ENCODE results near the gene HIP1R.

DNA sequence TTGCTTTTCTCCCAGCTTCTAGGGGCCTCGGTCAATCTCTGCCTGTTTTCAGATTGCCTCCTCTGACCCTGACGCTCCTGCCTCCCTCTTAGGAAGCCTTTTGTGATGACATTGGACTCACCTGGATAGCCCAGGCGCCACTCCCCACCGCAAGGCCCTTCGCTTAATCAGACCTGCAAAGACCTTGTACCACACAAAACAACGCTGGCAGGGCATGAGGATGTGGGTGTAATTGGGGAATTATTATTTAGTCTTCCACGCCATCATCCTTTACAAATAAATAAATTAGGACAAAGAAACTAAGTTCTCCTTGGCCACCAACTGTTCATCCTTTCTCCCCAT, 68.4 kb downstream of the HIP1R start:
- TF ChIP-seq POLR2A (IDR thresholded peaks at IDR 0.05): no peak
- TF ChIP-seq, protein P1, sequence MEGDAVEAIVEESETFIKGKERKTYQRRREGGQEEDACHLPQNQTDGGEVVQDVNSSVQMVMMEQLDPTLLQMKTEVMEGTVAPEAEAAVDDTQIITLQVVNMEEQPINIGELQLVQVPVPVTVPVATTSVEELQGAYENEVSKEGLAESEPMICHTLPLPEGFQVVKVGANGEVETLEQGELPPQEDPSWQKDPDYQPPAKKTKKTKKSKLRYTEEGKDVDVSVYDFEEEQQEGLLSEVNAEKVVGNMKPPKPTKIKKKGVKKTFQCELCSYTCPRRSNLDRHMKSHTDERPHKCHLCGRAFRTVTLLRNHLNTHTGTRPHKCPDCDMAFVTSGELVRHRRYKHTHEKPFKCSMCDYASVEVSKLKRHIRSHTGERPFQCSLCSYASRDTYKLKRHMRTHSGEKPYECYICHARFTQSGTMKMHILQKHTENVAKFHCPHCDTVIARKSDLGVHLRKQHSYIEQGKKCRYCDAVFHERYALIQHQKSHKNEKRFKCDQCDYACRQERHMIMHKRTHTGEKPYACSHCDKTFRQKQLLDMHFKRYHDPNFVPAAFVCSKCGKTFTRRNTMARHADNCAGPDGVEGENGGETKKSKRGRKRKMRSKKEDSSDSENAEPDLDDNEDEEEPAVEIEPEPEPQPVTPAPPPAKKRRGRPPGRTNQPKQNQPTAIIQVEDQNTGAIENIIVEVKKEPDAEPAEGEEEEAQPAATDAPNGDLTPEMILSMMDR (IDR thresholded peaks at IDR 0.05): no peak

Data from Peyer's patch (tissue), 4 donors.